Tibial nerve (tissue), 4 donors: ENCODE results near the gene S100A6. TPM values are rescaled to one million over a fixed set of nuclear protein-coding genes. Genes with fewer than 3 reads are reported as not detected.
"Not testable (repeated sequence)": the region's sequence is repeated elsewhere in the genome, so short reads cannot be mapped to it uniquely, and the experiment has no call there.

ENCODE experiments used
- DNase-seq, 2 donors: peaks; one replicate each; pipeline ENCODE4 v3.0.0-alpha.2; 2019; ENCODE audit warnings: low spot score in 2 of 2
- H3K27ac ChIP-seq, 4 donors: fragments of 200-600 bp; sonication (generic) in 3 of 4; one replicate each; pipeline ENCODE4 v1.5.1; 2017 to 2019; ENCODE audit warnings: mild to moderate bottlenecking in 1 of 4
- H3K27me3 ChIP-seq, 2 donors: fragments of 200-600 bp; sonication (generic) in 1 of 2; one replicate each; pipeline versions ENCODE4 v1.5.1 to v1.6.0; 2017 to 2019
- H3K36me3 ChIP-seq, 3 donors: fragments of 200-600 bp; sonication (generic); one replicate each; pipeline ENCODE4 v1.5.1; 2018 to 2019
- H3K4me1 ChIP-seq, 4 donors: fragments of 200-600 bp; sonication (generic) in 3 of 4; one replicate each; pipeline ENCODE4 v1.5.1; 2017 to 2019
- H3K4me3 ChIP-seq, 4 donors: fragments of 200-600 bp; sonication (generic) in 3 of 4; one replicate each; pipeline ENCODE4 v1.5.1; 2017 to 2019; ENCODE audit warnings: mild to moderate bottlenecking in 1 of 4, moderate library complexity in 1 of 4
- H3K9me3 ChIP-seq, 4 donors: fragments of 200-600 bp; sonication (generic) in 3 of 4; one replicate each; pipeline ENCODE4 v1.5.1; 2017 to 2019
- CTCF ChIP-seq, 5 experiments: fragments of 200-600 bp in 3 of 5; fragments of 450-650 bp in 2 of 5; sonication (generic) in 3 of 5; IDR thresholded peaks; one replicate each; pipeline ENCODE4 v1.5.1; 2016 to 2019; ENCODE audit warnings: antibody characterized with exemption in 5 of 5, mild to moderate bottlenecking in 3 of 5, moderate library complexity in 2 of 5
- EP300 ChIP-seq, 2 donors: sonication (generic); formaldehyde crosslinking; IDR thresholded peaks; one replicate each; pipeline ENCODE4 v1.6.1; 2017; ENCODE audit warnings: antibody characterized with exemption in 2 of 2, mild to moderate bottlenecking in 1 of 2
- POLR2A ChIP-seq, 2 donors: fragments of 450-650 bp; IDR thresholded peaks; one replicate each; pipeline ENCODE4 v1.6.1; 2017; ENCODE audit warnings: antibody characterized with exemption in 2 of 2, mild to moderate bottlenecking in 2 of 2, moderate library complexity in 2 of 2
- WGBS, 2 donors: methylation state at CpG; one replicate each; pipeline ENCODE4 v1.1.5; 2018; 5-methylcytosine and 5-hydroxymethylcytosine counted together
- total RNA-seq, 4 donors: library from RNA; depleted of rRNA; stranded (reverse); fragments of >200 nt; gene quantifications; one replicate each; pipeline ENCODE4 v1.1.0, GENCODE V29; 2016

Gene S100A6
- total RNA-seq, 4 donors from 2014 or later = 651 to 1,173 (median 946) TPM

- no peaks in the 10 kb centered on the region for H3K9me3 ChIP-seq
- no peak for TF ChIP-seq CTCF (IDR thresholded peaks at IDR 0.05)
- TF ChIP-seq POLR2A (IDR thresholded peaks at IDR 0.05) = no peak
- TF ChIP-seq EP300 (IDR thresholded peaks at IDR 0.05) = no peak
- H3K4me1 ChIP-seq = peaks cover 0 to 18% (median 0%) of the 10 kb centered on the region in 4 donors
- H3K27me3 ChIP-seq = no peaks in the 10 kb centered on the region
- peaks cover 0 to 11% (median 0%) of the 10 kb centered on the region in 3 donors for H3K36me3 ChIP-seq
- WGBS, 2 donors = 43 to 55% methylated on average over 3 of the region's 3 CpGs
- no peak for DNase-seq
- H3K4me3 ChIP-seq = no peak overlapping the region
- H3K27ac ChIP-seq = peak overlapping the region in 1 of 4 donors; percentile 56
These were observed 10.6 kb downstream of the S100A6 start for GRCh38 chr1:153525088-153525728.

- not testable (repeated sequence) for H3K36me3 ChIP-seq, H3K27ac ChIP-seq, H3K9me3 ChIP-seq, DNase-seq, H3K27me3 ChIP-seq, H3K4me3 ChIP-seq
- WGBS, 2 donors = 82 to 85% methylated on average over 14 of the region's 14 CpGs
- H3K4me1 ChIP-seq = peaks cover 0 to 17% (median 0%) of the 10 kb centered on the region in 4 donors
These were observed 13.3 kb downstream of the S100A6 start for GRCh38 chr1:153522353-153523048.

GRCh38 chr1:153521808-153522207 lies 14.0 kb downstream of the S100A6 start:
- H3K27me3 ChIP-seq, H3K4me3 ChIP-seq, H3K27ac ChIP-seq, H3K36me3 ChIP-seq, H3K9me3 ChIP-seq, DNase-seq: not testable (repeated sequence)
- peaks cover 0 to 17% (median 0%) of the 10 kb centered on the region in 4 donors for H3K4me1 ChIP-seq
- WGBS, 2 donors = 93 to 97% methylated on average over 17 to 37 of the region's 37 CpGs

GRCh38 chr1:153520818-153521476 lies 14.8 kb downstream of the S100A6 start:
- peak overlapping the region in 1 of 4 donors; percentile 45 for H3K27ac ChIP-seq
- H3K4me3 ChIP-seq = no peak overlapping the region
- no peak for TF ChIP-seq CTCF (IDR thresholded peaks at IDR 0.05)
- peaks cover 0 to 10% (median 0%) of the 10 kb centered on the region in 4 donors for H3K4me1 ChIP-seq
- H3K36me3 ChIP-seq = peaks cover 0 to 4% (median 0%) of the 10 kb centered on the region in 3 donors
- DNase-seq = no peak
- WGBS, 2 donors = 81 to 86% methylated on average over 4 of the region's 4 CpGs
- no peaks in the 10 kb centered on the region for H3K9me3 ChIP-seq
- H3K27me3 ChIP-seq = no peaks in the 10 kb centered on the region

- DNase-seq, H3K4me3 ChIP-seq, H3K36me3 ChIP-seq, H3K4me1 ChIP-seq, H3K27me3 ChIP-seq, H3K9me3 ChIP-seq: not testable (repeated sequence)
- 79 to 81% methylated on average over 5 of the region's 5 CpGs for WGBS, 2 donors
- peak overlapping the region in 1 of 4 donors; percentile 45 for H3K27ac ChIP-seq
These were observed 15.6 kb downstream of the S100A6 start for GRCh38 chr1:153520137-153520691.

- peaks cover 0 to 4% (median 0%) of the 10 kb centered on the region in 3 donors for H3K36me3 ChIP-seq
- no peaks in the 10 kb centered on the region for H3K27me3 ChIP-seq
- H3K9me3 ChIP-seq = no peaks in the 10 kb centered on the region
- H3K27ac ChIP-seq = no peak overlapping the region
- no peak overlapping the region for H3K4me3 ChIP-seq
- peaks cover 0 to 8% (median 3%) of the 10 kb centered on the region in 4 donors for H3K4me1 ChIP-seq
- WGBS, 2 donors = 90 to 93% methylated on average over 3 of the region's 3 CpGs
- TF ChIP-seq EP300 (IDR thresholded peaks at IDR 0.05) (no peak), POLR2A (IDR thresholded peaks at IDR 0.05) (no peak), CTCF (IDR thresholded peaks at IDR 0.05) (no peak)
- DNase-seq = no peak
These were observed 16.5 kb downstream of the S100A6 start for GRCh38 chr1:153519242-153519641.
